ENCODE measurements around the gene PTPRN2. TPM values are rescaled to one million over a fixed set of nuclear protein-coding genes. Genes with fewer than 3 reads are reported as not detected.

The PTPRN2 gene
- total and polyA plus RNA-seq, 7 donors = 3.2 to 7.1 (median 5.5) TPM

DNA sequence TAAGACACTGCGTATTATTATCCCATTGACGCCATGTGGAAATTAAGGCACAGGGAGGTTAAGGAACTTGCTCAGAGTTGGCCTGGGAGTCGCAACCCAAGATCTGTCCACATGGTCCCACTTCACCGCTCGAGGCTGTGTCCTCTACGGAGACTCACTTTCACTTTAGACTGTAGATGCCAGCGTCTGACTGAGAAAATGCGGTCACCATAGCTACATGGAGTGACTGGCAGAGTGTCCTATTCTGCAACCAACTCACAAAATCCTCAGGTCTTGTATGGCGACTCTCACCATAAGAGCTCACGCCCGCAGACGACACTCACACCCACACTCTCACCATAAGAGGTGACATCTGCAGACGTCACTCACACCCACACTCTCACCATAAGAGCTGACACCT, 257.9 kb downstream of the PTPRN2 start:
- Histone ChIP-seq H3K27ac (no peak overlapping the region), H3K9me3 (peaks cover 0 to 4% (median 0%) of the 10 kb centered on the region in 4 donors), H3K4me1 (no peaks in the 10 kb centered on the region), H3K36me3 (no peaks in the 10 kb centered on the region), H3K27me3 (no peaks in the 10 kb centered on the region), H3K4me3 (no peak overlapping the region)
- intact Hi-C loops (cut with DNase I) = no loop called here
- WGBS, 2 donors = 94 to 96% methylated on average over 13 of the region's 13 CpGs
- DNase-seq = no peak
- TF ChIP-seq, protein P1, sequence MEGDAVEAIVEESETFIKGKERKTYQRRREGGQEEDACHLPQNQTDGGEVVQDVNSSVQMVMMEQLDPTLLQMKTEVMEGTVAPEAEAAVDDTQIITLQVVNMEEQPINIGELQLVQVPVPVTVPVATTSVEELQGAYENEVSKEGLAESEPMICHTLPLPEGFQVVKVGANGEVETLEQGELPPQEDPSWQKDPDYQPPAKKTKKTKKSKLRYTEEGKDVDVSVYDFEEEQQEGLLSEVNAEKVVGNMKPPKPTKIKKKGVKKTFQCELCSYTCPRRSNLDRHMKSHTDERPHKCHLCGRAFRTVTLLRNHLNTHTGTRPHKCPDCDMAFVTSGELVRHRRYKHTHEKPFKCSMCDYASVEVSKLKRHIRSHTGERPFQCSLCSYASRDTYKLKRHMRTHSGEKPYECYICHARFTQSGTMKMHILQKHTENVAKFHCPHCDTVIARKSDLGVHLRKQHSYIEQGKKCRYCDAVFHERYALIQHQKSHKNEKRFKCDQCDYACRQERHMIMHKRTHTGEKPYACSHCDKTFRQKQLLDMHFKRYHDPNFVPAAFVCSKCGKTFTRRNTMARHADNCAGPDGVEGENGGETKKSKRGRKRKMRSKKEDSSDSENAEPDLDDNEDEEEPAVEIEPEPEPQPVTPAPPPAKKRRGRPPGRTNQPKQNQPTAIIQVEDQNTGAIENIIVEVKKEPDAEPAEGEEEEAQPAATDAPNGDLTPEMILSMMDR (IDR thresholded peaks at IDR 0.05) = no peak
- TF ChIP-seq POLR2A (IDR thresholded peaks at IDR 0.05) = no peak
- no peak for TF ChIP-seq EP300 (IDR thresholded peaks at IDR 0.05)
- no peak for TF ChIP-seq POLR2AphosphoS5 (IDR thresholded peaks at IDR 0.05)

DNA sequence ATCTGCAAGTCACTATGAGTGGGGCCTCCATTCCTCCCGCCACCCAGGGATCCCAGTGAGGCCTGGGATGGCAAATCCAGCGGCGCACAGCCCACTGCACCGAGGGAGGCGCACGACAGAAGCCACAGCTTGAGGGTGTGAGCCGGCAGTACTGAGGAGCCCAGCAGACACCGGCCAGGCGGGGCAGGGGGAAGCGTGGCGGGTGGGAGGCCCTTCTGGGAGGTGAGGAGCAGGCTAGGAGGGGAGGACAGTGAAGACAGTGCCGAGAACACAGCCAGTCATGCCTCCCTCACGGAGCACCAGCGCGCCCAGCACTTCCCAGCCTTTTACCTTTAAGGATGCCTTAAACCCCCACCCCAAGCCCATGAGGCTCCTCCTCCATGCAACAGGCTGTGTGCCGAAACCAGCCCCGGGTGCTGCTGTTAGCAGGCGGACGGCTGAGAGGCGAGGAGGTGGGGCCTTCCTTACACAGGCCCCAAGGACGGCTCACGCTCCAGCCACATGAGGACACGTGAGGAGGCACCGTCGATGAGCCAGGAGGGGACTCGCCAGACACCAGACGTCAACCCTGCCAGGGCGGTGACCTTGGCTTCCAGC, 258.5 kb downstream of the PTPRN2 start:
- Histone ChIP-seq H3K27ac (no peak overlapping the region), H3K27me3 (peaks cover 0 to 4% (median 0%) of the 10 kb centered on the region in 3 donors), H3K36me3 (no peaks in the 10 kb centered on the region), H3K4me3 (no peak overlapping the region), H3K9me3 (peaks cover 0 to 4% (median 0%) of the 10 kb centered on the region in 4 donors), H3K4me1 (no peaks in the 10 kb centered on the region)
- 87 to 89% methylated on average over 28 of the region's 28 CpGs for WGBS, 2 donors
- no peak for DNase-seq
- intact Hi-C loops (cut with DNase I) = no loop called here
- no peak for TF ChIP-seq POLR2AphosphoS5 (IDR thresholded peaks at IDR 0.05)
- no peak for TF ChIP-seq POLR2A (IDR thresholded peaks at IDR 0.05)
- no peak for TF ChIP-seq EP300 (IDR thresholded peaks at IDR 0.05)
- TF ChIP-seq, protein P1 (IDR thresholded peaks at IDR 0.05) = no peak

DNA sequence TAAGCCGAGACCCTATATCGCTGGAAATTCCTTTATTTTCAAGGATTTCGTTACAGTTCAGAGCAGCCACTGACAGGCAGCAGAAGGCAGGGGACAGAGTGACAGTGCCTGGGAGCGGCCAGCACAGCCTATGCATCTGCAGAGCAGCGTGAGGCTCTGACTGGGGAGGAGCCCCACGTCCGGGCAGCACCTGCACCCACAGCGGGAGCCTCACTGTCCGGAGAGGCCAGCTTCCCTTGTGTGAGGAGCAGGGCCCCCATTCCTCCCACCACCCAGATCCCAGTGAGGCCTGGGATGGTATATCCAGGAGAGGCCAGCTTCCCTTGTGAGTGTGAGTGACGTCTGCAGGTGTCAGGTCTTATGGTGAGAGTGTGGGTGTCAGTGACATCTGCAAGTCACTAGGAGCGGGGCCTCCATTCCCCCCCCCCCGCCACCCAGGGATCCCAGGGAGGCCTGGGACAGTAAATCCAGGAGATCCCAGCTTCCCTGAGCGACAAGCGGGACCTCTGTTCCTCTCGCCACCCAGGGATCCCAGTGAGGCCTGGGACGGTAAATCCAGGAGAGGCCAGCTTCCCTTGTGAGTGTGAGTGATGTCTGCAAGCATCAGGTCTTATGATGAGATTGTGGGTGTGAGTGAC, 259.1 kb downstream of the PTPRN2 start:
- Histone ChIP-seq H3K36me3 (no peaks in the 10 kb centered on the region), H3K27ac (no peak overlapping the region), H3K4me1 (no peaks in the 10 kb centered on the region), H3K27me3 (peaks cover 0 to 5% (median 0%) of the 10 kb centered on the region in 3 donors), H3K4me3 (no peak overlapping the region), H3K9me3 (peaks cover 0 to 4% (median 0%) of the 10 kb centered on the region in 4 donors)
- WGBS, 2 donors = 77 to 83% methylated on average over 16 of the region's 16 CpGs
- DNase-seq = no peak
- intact Hi-C loops (cut with DNase I) = no loop called here
- TF ChIP-seq EP300 (IDR thresholded peaks at IDR 0.05) (no peak), POLR2AphosphoS5 (IDR thresholded peaks at IDR 0.05) (no peak), POLR2A (IDR thresholded peaks at IDR 0.05) (no peak)
- TF ChIP-seq, protein P1 (IDR thresholded peaks at IDR 0.05) = no peak

DNA sequence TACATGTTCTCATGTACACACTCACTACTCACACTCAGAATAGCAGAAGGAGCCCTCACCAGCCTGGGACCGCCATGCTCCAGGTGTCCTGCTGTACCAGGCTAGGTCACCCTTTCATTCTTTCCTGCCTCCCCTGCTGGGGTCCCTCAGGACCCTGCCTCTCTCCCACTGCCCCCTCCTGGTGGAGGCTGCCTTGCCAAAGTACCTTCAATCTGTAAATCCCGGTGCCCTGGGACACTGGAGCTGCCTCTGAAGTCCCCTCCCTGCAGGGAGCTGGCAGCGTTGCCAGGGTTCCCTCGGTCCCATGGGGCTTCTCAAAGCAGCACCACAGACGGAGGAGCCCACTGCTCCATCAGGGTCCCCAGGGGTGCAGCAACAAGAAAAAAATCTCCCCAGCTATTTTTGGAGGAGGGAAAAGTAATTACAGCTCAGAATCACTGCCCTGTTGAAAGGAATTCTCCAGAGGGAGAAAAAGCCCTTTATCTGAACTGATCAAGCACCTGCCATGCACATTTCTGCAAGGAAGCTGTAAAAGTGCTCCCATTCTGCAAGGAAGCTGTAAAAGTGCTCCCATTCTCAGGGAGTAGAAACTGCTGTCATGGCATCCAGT, 259.9 kb downstream of the PTPRN2 start:
- H3K4me3 ChIP-seq = no peak overlapping the region
- 49 to 63% methylated on average over 5 of the region's 5 CpGs for WGBS, 2 donors
- DNase-seq = no peak
- peaks cover 0 to 4% (median 0%) of the 10 kb centered on the region in 4 donors for H3K9me3 ChIP-seq
- intact Hi-C loops (cut with DNase I) = no loop called here
- no peaks in the 10 kb centered on the region for H3K4me1 ChIP-seq
- H3K36me3 ChIP-seq = no peaks in the 10 kb centered on the region
- H3K27me3 ChIP-seq = peaks cover 0 to 6% (median 0%) of the 10 kb centered on the region in 3 donors
- no peak overlapping the region for H3K27ac ChIP-seq
- TF ChIP-seq POLR2A (IDR thresholded peaks at IDR 0.05) (no peak), EP300 (IDR thresholded peaks at IDR 0.05) (no peak), POLR2AphosphoS5 (IDR thresholded peaks at IDR 0.05) (no peak)
- TF ChIP-seq, protein P1 (IDR thresholded peaks at IDR 0.05) = no peak

Data from sigmoid colon (tissue), 7 donors.